Lower leg skin (tissue), 4 donors: ENCODE results near the gene C5AR1. TPM values are rescaled to one million over a fixed set of nuclear protein-coding genes. Genes with fewer than 3 reads are reported as not detected.

Experiments
- DNase-seq, 2 donors: peaks; one replicate each; pipeline ENCODE4 v3.0.0-alpha.2; 2019; ENCODE audit warnings: low spot score in 2 of 2
- H3K4me3 ChIP-seq: fragments of 200-600 bp; sonication (generic); 2 replicates; pipeline ENCODE4 v1.5.1; 2017; ENCODE audit warnings: mild to moderate bottlenecking, low read depth; ENCODE audit not compliant: poor library complexity, severe bottlenecking
- CTCF ChIP-seq, 3 donors: fragments of 450-650 bp; IDR thresholded peaks; one replicate each; pipeline ENCODE4 v1.5.1; 2016; ENCODE audit warnings: antibody characterized with exemption in 3 of 3, mild to moderate bottlenecking in 3 of 3, moderate library complexity in 2 of 3
- POLR2A ChIP-seq, 2 donors: fragments of 450-650 bp; IDR thresholded peaks; one replicate each; pipeline ENCODE4 v1.6.1; 2016 to 2017; ENCODE audit warnings: antibody characterized with exemption in 2 of 2, mild to moderate bottlenecking in 1 of 2, moderate library complexity in 1 of 2
- WGBS, 2 donors: methylation state at CpG; one replicate each; pipeline ENCODE4 v1.1.5; 2018; 5-methylcytosine and 5-hydroxymethylcytosine counted together
- intact Hi-C: fragments of 100-400 bp; cut with DNase I; formaldehyde crosslinking; loops from one replicate; pipeline ENCODE4 v1.15.0; 2023; ENCODE audit warnings: low total_unique reads
- total RNA-seq, 4 donors: library from RNA; depleted of rRNA; stranded (reverse); fragments of >200 nt; gene quantifications; one replicate each; pipeline ENCODE4 v1.1.0, GENCODE V29; 2016

Gene C5AR1
- total RNA-seq, 4 donors from 2014 or later: 1.1 to 3.7 (median 2.0) TPM

- TF ChIP-seq POLR2A (IDR thresholded peaks at IDR 0.05) (no peak), CTCF (IDR thresholded peaks at IDR 0.05) (no peak)
- H3K4me3 ChIP-seq: no peak overlapping the region
- no peak for DNase-seq
- 77 to 85% methylated on average over 3 of the region's 3 CpGs for WGBS, 2 donors
- intact Hi-C loops: no loop called here
These were observed 41.9 kb downstream of the C5AR1 start for GRCh38 chr19:47351548-47351947.

- no peak for TF ChIP-seq POLR2A (IDR thresholded peaks at IDR 0.05)
- no peak for TF ChIP-seq CTCF (IDR thresholded peaks at IDR 0.05)
- no peak overlapping the region for H3K4me3 ChIP-seq
- 58 to 63% methylated on average over 2 of the region's 2 CpGs for WGBS, 2 donors
- no peak for DNase-seq
- intact Hi-C loops: no loop called here
These were observed 42.4 kb downstream of the C5AR1 start for GRCh38 chr19:47352095-47352494.

GRCh38 chr19:47353307-47353712 is 43.6 kb downstream of the C5AR1 start:
- no peak overlapping the region for H3K4me3 ChIP-seq
- TF ChIP-seq CTCF (IDR thresholded peaks at IDR 0.05) (peak in 1 of 3 donors; percentile 5), POLR2A (IDR thresholded peaks at IDR 0.05) (no peak)
- no peak for DNase-seq
- 91 to 95% methylated on average over 19 to 24 of the region's 24 CpGs for WGBS, 2 donors
- intact Hi-C loops: no loop called here

GRCh38 chr19:47356900-47357299 is 47.2 kb downstream of the C5AR1 start:
- intact Hi-C loops: no loop called here
- DNase-seq: no peak
- 90 to 94% methylated on average over 6 of the region's 6 CpGs for WGBS, 2 donors
- no peak for TF ChIP-seq POLR2A (IDR thresholded peaks at IDR 0.05)
- TF ChIP-seq CTCF (IDR thresholded peaks at IDR 0.05): no peak
- no peak overlapping the region for H3K4me3 ChIP-seq

- no peak overlapping the region for H3K4me3 ChIP-seq
- intact Hi-C loops: no loop called here
- no peak for DNase-seq
- TF ChIP-seq CTCF (IDR thresholded peaks at IDR 0.05): no peak
- WGBS, 2 donors: 95 to 98% methylated on average over 19 to 26 of the region's 28 CpGs
These were observed 48.4 kb downstream of the C5AR1 start for GRCh38 chr19:47357788-47358680.
